B cell (primary cell): Measurements from ENCODE around the gene LRPPRC.
"Not testable (repeated sequence)": the region's sequence is repeated elsewhere in the genome, so short reads cannot be mapped to it uniquely, and the experiment has no call there.

Source experiments
- CTCF ChIP-seq: fragments of 200-600 bp; IDR thresholded peaks from one replicate; pipeline ENCODE4 v1.8.0; 2022; ENCODE audit warnings: antibody characterized with exemption, mild to moderate bottlenecking
- EZH2 ChIP-seq: IDR thresholded peaks from 2 replicates; pipeline ENCODE4 v1.6.1; 2012; ENCODE audit warnings: borderline replicate concordance, low read depth, mild to moderate bottlenecking, moderate library complexity, low read length; ENCODE audit not compliant: insufficient read depth, poor library complexity, severe bottlenecking

- TF ChIP-seq CTCF, EZH2: not testable (repeated sequence)
These were observed 17.4 kb upstream of the LRPPRC start for GRCh38 chr2:44013205-44013604.
